HG03066 (cell line): ENCODE data around the gene PMVK.

Experiments used
- ATAC-seq: cut with Tn5 transposase; IDR thresholded peaks from one replicate; pipeline ENCODE4 v1.9.1; 2021; ENCODE audit warnings: low read depth; ENCODE audit not compliant: unreplicated experiment

The PMVK gene

DNA sequence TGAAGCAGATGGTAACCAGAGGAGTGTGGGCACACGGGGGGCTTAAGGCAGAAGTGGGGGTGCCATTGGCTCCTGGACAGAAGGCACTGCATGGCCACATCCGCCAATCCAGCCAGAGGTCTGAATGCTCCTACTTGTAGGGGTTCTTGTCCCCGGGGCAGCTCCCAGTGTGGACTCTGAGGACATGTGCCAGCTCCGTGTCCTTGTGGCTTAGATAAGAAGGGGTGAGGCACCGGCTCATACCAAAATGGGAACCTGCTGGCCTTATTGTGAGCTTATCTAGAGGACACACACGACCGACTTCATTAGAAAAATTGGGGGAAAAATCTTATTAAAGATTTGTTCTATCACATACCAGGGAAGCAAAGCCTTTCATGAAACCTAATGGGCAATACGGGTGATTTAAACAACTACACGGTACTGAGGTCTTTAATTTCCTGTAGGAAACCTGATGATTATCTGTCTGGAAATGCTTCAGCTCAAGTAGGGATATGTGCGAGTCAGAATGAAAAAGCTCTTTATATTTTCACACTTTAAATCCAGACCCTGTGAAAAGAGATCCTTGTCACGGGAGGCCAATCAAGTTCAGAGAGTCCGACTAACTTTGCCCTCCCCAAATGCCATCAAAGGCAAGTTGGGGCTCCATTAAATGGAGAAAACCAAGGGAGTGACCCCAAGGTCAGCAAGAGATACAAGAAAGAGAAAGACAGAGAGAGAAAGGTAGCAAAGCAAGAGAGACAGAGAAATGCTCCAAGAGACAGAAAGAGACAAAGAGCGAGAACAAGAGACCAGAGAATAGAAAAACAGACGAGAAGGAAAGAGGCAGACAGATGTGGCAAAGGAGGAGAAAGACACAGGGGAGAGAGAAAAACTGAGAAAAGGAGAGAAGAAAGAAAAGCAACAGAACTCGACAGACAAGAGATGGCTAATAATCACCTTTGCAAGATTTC is 52.3 kb downstream of the PMVK start:
- no peak for ATAC-seq

DNA sequence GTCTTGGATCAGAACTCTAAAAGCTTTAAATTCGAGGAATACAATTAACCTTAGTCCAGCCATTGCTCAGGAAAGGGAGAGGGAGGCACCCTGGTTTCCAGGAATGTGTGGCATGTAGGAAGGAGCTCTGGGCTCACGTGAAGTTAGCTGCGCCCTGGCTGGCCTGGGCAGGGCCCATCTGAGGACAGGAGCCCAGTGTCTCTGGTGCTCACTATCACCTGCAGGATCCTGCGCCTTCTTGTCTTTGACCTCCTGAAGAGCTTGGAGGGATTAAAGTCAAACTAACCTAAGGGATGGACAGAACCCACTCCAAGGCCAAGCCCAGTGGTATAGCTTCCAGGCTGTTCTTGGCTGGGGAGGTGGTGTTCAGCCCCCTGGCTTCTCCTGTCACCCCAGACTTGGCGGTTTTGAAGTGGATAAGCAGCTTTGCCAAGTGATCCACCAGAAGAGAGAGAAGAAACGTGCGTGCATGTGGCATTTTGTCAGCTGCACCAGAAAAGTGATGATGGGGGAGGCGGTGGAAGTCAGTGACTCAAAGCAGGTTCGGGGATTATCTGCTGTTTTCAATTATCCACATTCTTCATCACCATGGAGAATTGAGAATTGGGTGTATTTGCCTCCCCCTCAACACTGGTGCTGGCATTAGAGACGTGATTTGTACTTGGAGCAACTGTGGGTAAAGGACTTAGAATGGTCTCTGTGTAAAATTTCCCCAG is 54.5 kb downstream of the PMVK start:
- no peak for ATAC-seq

DNA sequence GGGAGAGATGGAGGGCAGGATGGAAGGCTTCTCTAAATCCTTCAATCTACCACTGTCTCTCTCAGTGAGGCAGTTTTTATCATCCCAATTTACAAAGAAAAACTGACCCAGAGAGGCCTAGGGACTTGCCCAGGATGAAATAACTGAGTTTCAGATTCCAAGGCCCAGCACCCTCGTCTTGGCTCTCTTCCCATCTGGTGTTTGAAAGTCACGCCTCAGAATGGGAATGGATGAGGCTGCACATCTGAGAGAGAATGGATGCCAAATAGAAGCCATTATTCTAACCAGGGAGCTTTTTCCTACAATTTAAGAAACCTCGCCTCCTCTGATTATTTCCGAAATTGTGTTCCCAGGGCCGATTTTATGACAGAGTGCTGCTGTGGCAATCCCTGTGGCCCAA is 55.8 kb downstream of the PMVK start:
- no peak for ATAC-seq

DNA sequence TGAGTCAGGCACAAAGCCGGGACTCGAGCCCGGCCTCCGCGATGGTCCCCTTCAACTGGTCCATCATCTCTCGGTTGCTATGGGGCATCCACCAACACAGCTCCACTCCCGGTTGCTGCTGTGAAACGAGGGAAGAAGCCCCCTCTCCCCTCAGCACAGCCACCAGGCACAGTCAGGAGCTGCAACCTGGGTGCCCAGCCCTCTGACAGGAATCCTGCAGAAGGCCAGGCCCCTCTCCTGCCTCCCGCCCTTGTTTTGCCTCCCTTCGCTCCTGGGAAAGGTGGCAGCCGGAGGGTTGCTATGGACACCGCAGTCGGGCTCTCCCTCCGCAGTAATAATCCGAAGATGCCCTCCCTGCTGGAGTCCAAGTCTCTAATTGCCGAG is 57.5 kb downstream of the PMVK start:
- no peak for ATAC-seq

DNA sequence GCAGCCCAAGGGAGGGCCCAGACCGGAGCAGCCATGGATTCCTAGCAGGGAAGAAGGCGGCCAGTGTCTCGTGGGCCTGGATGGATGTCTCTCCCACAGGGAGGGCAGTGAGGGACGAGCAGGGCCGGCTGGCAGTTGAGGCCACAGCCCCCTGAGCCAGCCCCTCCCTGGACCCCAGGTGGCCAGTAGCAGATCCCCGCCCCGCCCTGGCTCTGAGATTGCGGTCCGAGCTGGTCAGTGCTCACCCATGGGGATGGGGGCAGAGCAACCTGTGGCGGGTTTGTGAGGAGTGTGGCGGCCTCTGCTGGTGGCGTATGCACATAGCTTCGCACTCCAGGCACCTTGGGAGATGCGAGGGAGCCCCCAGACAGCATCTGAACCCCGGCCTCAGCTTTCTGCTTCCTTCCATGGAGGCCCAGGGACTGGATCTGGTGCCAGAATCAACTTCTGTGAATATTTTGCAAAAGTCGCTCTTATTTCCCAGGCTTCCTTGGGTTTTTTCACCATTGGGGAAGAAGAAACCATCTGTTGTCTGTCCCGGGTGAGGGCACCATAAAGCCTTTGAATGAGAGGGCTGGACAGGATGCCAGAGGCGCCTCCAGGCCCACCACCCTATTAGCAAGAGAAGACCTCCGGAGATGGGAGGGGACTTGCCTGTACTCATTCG is 58.0 kb downstream of the PMVK start:
- ATAC-seq = peak; percentile 58

DNA sequence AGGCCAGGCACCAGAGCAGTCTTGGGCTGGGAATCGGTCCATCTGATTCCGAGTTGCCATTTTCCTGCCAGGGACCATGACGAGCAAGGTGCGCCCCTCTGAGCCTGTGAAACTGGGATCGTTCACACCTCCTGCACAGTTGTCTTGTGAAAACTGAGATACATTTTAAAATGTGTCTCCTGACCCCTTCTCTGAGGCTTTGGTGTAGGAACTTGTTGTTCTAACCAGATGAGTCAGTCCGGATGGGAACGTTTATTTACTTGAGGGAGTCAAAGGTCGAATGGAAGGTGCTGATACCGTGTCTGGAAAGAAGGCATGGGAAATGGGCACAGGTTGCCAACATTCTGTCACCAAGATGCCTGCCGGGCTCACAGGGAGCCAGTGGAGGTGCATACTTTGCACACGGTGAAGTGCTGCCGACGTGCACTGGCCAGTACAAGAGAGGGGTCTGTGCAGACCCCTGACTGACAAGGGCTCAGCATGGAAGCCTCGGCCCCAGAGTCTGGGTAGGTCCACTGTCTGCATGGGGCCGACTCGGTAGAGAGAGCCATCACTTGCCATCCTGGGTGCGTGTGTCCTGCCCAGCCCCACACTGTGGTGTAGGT is 59.0 kb downstream of the PMVK start:
- ATAC-seq = no peak

DNA sequence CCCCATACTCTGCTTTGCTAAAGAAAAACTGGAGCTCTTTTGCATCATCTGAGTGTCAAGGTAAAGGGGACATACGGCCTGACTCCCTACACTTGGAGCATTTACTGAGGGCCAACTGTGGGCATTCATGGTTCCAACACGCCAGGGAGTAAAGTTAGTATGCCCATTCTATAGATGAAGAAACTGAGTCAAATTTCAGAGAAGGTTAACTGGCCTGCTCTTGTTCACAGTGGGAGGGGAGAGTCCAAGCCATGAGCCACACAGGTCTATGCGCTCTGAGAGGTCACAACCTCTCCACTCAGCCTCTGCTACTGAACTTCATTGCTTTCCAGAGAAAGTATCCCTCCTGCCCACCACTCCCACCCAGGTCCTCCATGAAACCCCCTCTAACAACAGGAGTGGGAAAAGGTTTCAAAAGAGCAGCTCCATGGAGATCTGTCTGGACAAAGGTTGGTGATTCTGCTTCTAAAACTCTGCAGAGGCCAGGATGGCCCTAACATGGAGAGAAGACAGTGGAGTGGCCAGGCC is 59.6 kb downstream of the PMVK start:
- no peak for ATAC-seq
